Liver (tissue), 9 donors: ENCODE measurements around the gene SERPINE2. TPM values are rescaled to one million over a fixed set of nuclear protein-coding genes. Genes with fewer than 3 reads are reported as not detected.

Source experiments
- DNase-seq: peaks from one replicate; pipeline ENCODE4 v3.0.0-alpha.2; 2017; ENCODE audit warnings: low spot score
- H3K27ac ChIP-seq, 2 donors: one replicate each; pipeline ENCODE4 v1.7.0; 2013; ENCODE audit warnings: inconsistent platforms in 2 of 2, low read length in 2 of 2, control low read depth in 1 of 2, low read depth in 1 of 2, mild to moderate bottlenecking in 1 of 2
- H3K27me3 ChIP-seq, 4 donors: one replicate each; pipeline versions ENCODE4 v1.6.1 to v1.7.0; 2013; ENCODE audit warnings: low read length in 3 of 4, inconsistent platforms in 1 of 4, mild to moderate bottlenecking in 1 of 4, moderate library complexity in 1 of 4; ENCODE audit not compliant: control insufficient read depth in 4 of 4, insufficient read depth in 4 of 4
- H3K36me3 ChIP-seq, 4 donors: one replicate each; pipeline versions ENCODE4 v1.6.1 to v1.7.0; 2013; ENCODE audit warnings: low read length in 3 of 4, mild to moderate bottlenecking in 3 of 4, low read depth in 1 of 4, moderate library complexity in 1 of 4; ENCODE audit not compliant: control insufficient read depth in 4 of 4, insufficient read depth in 3 of 4
- H3K4me1 ChIP-seq, 4 donors: one replicate each; pipeline versions ENCODE4 v1.6.1 to v1.7.0; 2013; ENCODE audit warnings: low read length in 3 of 4, mild to moderate bottlenecking in 3 of 4, moderate library complexity in 1 of 4; ENCODE audit not compliant: control insufficient read depth in 4 of 4, insufficient read depth in 4 of 4
- H3K4me3 ChIP-seq, 3 donors: one replicate each; pipeline versions ENCODE4 v1.6.1 to v1.7.0; 2013; ENCODE audit warnings: low read length in 3 of 3, control low read depth in 1 of 3, low read depth in 1 of 3, mild to moderate bottlenecking in 1 of 3
- H3K9ac ChIP-seq, 2 donors: one replicate each; pipeline ENCODE4 v1.7.0; 2013; ENCODE audit warnings: low read length in 2 of 2, mild to moderate bottlenecking in 2 of 2, moderate library complexity in 2 of 2, control low read depth in 1 of 2, low read depth in 1 of 2
- H3K9me3 ChIP-seq, 4 donors: one replicate each; pipeline versions ENCODE4 v1.6.1 to v1.7.0; 2013; ENCODE audit warnings: low read length in 3 of 4; ENCODE audit not compliant: control insufficient read depth in 4 of 4
- ATF3 ChIP-seq: IDR thresholded peaks from 2 replicates; pipeline ENCODE4 v1.6.1; 2016; ENCODE audit warnings: antibody characterized with exemption
- CTCF ChIP-seq: fragments of 150-350 bp; IDR thresholded peaks from 2 replicates; pipeline ENCODE4 v1.5.1; 2017; ENCODE audit warnings: improper control_type of control experiment, low read depth, low read length; ENCODE audit not compliant: missing input control
- EGR1 ChIP-seq, 2 donors: IDR thresholded peaks; 2 replicates each; pipeline ENCODE4 v1.6.1; 2016 to 2018; ENCODE audit warnings: antibody characterized with exemption in 2 of 2, low read depth in 2 of 2
- FOXA1 ChIP-seq: IDR thresholded peaks from 2 replicates; pipeline ENCODE4 v1.6.1; 2016; ENCODE audit warnings: antibody characterized with exemption
- FOXA2 ChIP-seq: IDR thresholded peaks from 2 replicates; pipeline ENCODE4 v1.6.1; 2016; ENCODE audit warnings: antibody characterized with exemption
- GABPA ChIP-seq, 2 donors: IDR thresholded peaks in 1 of 2; conservative IDR thresholded peaks in 1 of 2; 2 replicates each; pipeline ENCODE4 v1.6.1; 2016; ENCODE audit warnings: antibody characterized with exemption in 2 of 2, mild to moderate bottlenecking in 1 of 2, moderate library complexity in 1 of 2
- HNF4A ChIP-seq, 2 donors: conservative IDR thresholded peaks; 2 replicates each; pipeline ENCODE4 v1.6.1; 2016; ENCODE audit warnings: antibody characterized with exemption in 2 of 2, mild to moderate bottlenecking in 2 of 2
- HNF4G ChIP-seq: IDR thresholded peaks from 2 replicates; pipeline ENCODE4 v1.6.1; 2016; ENCODE audit warnings: antibody characterized with exemption
- JUND ChIP-seq, 2 donors: IDR thresholded peaks; 2 replicates each; pipeline ENCODE4 v1.6.1; 2016; ENCODE audit warnings: antibody characterized with exemption in 2 of 2
- NR2F2 ChIP-seq: IDR thresholded peaks from 2 replicates; pipeline ENCODE4 v1.6.1; 2016; ENCODE audit warnings: antibody characterized with exemption
- RAD21 ChIP-seq, 2 donors: IDR thresholded peaks; 2 replicates each; pipeline ENCODE4 v1.6.1; 2016; ENCODE audit warnings: antibody characterized with exemption in 2 of 2, mild to moderate bottlenecking in 2 of 2
- RXRA ChIP-seq, 2 donors: IDR thresholded peaks; 2 replicates each; pipeline ENCODE4 v1.6.1; 2017 to 2018; ENCODE audit warnings: antibody characterized with exemption in 2 of 2, mild to moderate bottlenecking in 1 of 2
- SP1 ChIP-seq: IDR thresholded peaks from 2 replicates; pipeline ENCODE4 v1.6.1; 2018; ENCODE audit warnings: antibody characterized with exemption, mild to moderate bottlenecking
- TAF1 ChIP-seq: conservative IDR thresholded peaks from 2 replicates; pipeline ENCODE4 v1.6.1; 2016; ENCODE audit warnings: antibody characterized with exemption, mild to moderate bottlenecking
- YY1 ChIP-seq: IDR thresholded peaks from 2 replicates; pipeline ENCODE4 v1.6.1; 2016; ENCODE audit warnings: antibody characterized with exemption, mild to moderate bottlenecking
- WGBS: extraction: QIAGEN DNeasy Blood & Tissue Kit; methylation state at CpG from one replicate; pipeline ENCODE4 v1.1.7; 2013; 5-methylcytosine and 5-hydroxymethylcytosine counted together
- polyA plus RNA-seq, 2 donors: library from polyadenylated mRNA; stranded (reverse) in 1 of 2; unstranded in 1 of 2; fragments of 200-250 nt in 1 of 2; fragments of >200 nt in 1 of 2; fragmentation: Nextera tagmentation in 1 of 2; extraction: Ambion mirVana in 1 of 2; gene quantifications; one replicate each; pipeline versions ENCODE4 v1.2.1 to v1.2.3, GENCODE V29; 2013 to 2015
- total RNA-seq, 2 donors: library from RNA; depleted of rRNA; stranded (reverse); fragments of >200 nt; gene quantifications; one replicate each; pipeline ENCODE4 v1.2.3, GENCODE V29; 2014
- TF ChIP-seq, protein P1 (sequence below): IDR thresholded peaks from 2 replicates; pipeline ENCODE4 v1.6.1; 2016; ENCODE audit warnings: antibody characterized with exemption, mild to moderate bottlenecking
- TF ChIP-seq, protein P2 (sequence below): IDR thresholded peaks from 2 replicates; pipeline ENCODE4 v1.6.1; 2016; ENCODE audit warnings: antibody characterized with exemption
- TF ChIP-seq, protein P3 (sequence below): IDR thresholded peaks from 2 replicates; pipeline ENCODE4 v1.6.1; 2016; ENCODE audit warnings: antibody characterized with exemption
- donor health status: healthy.
- donor health status: healthy.
- donor health status: healthy.
- donor health status: healthy.
- donor health status: healthy.

Gene SERPINE2
- total and polyA plus RNA-seq, 4 donors = 0.92 to 4.8 (median 2.3) TPM

DNA sequence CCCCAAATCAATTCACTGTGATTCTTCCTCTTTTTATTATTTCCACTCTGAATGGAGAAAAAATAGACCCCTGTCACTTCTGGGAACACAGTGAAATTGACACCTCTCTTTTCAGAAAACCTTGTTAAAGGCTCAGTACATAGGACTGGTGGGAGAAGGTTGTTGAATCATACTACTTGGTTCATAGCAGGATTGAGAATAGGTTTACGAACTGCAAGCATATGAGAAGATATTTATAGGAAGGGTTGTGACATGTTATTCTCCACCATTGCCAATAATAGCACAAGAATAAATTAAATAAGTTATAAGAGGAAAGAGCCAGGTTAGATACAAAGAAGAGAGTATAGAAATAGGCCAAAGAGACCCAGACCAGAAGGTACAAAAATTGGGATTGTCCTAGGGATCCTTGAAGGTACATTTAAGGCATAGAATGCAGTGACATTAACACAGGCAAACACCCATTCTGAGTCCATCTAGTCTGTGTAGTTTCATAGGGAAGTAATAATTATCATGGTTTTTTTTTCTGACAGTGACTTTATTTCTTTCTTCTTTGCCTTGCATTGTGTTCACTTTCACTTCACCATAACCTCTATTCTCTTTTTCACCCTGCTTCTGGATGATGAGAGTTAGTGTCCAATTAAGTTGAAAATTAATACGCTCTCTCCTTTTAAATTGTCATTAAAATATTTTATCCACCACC, 21.8 kb upstream of the SERPINE2 start:
- Histone ChIP-seq H3K36me3 (no peaks in the 10 kb centered on the region), H3K9me3 (no peaks in the 10 kb centered on the region), H3K27me3 (no peaks in the 10 kb centered on the region), H3K4me1 (no peaks in the 10 kb centered on the region), H3K9ac (no peak overlapping the region), H3K4me3 (no peak overlapping the region), H3K27ac (no peak overlapping the region)
- WGBS = 92% methylated on average over 2 of the region's 2 CpGs
- no peak for TF ChIP-seq CTCF
- no peak for TF ChIP-seq FOXA2
- no peak for TF ChIP-seq HNF4A (conservative IDR thresholded peaks at IDR 0.05)
- TF ChIP-seq, protein P1, sequence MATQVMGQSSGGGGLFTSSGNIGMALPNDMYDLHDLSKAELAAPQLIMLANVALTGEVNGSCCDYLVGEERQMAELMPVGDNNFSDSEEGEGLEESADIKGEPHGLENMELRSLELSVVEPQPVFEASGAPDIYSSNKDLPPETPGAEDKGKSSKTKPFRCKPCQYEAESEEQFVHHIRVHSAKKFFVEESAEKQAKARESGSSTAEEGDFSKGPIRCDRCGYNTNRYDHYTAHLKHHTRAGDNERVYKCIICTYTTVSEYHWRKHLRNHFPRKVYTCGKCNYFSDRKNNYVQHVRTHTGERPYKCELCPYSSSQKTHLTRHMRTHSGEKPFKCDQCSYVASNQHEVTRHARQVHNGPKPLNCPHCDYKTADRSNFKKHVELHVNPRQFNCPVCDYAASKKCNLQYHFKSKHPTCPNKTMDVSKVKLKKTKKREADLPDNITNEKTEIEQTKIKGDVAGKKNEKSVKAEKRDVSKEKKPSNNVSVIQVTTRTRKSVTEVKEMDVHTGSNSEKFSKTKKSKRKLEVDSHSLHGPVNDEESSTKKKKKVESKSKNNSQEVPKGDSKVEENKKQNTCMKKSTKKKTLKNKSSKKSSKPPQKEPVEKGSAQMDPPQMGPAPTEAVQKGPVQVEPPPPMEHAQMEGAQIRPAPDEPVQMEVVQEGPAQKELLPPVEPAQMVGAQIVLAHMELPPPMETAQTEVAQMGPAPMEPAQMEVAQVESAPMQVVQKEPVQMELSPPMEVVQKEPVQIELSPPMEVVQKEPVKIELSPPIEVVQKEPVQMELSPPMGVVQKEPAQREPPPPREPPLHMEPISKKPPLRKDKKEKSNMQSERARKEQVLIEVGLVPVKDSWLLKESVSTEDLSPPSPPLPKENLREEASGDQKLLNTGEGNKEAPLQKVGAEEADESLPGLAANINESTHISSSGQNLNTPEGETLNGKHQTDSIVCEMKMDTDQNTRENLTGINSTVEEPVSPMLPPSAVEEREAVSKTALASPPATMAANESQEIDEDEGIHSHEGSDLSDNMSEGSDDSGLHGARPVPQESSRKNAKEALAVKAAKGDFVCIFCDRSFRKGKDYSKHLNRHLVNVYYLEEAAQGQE = no peak
- TF ChIP-seq TAF1 = no peak
- no peak for TF ChIP-seq HNF4G
- no peak for TF ChIP-seq RXRA (IDR thresholded peaks at IDR 0.05)
- no peak for TF ChIP-seq YY1
- TF ChIP-seq SP1 = no peak
- no peak for TF ChIP-seq FOXA1
- DNase-seq = no peak

DNA sequence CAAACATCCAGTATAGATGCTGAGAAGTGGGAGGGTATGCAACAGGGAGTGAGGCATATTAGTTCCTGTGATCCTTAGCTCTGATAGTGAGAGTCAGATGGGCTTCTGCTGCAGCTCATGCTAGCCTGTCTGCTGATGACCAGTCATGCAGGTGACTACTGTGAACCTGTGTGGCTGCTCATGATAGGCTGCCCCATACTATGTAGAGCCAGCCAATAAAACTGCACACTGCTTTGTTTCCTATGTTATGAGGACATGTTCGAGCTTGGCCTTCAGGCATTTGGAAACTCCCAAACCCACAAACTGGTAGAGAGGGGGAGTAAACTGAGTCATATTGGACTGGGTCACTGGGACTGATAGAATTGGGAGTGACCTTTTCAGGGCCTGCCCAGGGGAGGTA, 20.1 kb upstream of the SERPINE2 start:
- Histone ChIP-seq H3K36me3 (no peaks in the 10 kb centered on the region), H3K4me1 (no peaks in the 10 kb centered on the region), H3K4me3 (no peak overlapping the region), H3K27me3 (no peaks in the 10 kb centered on the region), H3K9ac (no peak overlapping the region), H3K27ac (no peak overlapping the region), H3K9me3 (peaks cover 0 to 2% (median 2%) of the 10 kb centered on the region in 4 donors)
- DNase-seq = no peak
- WGBS = 83% methylated on average over 1 of the region's 1 CpG
- no peak for TF ChIP-seq ATF3
- no peak for TF ChIP-seq HNF4G
- TF ChIP-seq, protein P2, sequence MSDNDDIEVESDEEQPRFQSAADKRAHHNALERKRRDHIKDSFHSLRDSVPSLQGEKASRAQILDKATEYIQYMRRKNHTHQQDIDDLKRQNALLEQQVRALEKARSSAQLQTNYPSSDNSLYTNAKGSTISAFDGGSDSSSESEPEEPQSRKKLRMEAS = no peak
- no peak for TF ChIP-seq EGR1 (IDR thresholded peaks at IDR 0.05; ENCODE audit: low read depth in 2 of 2)
- TF ChIP-seq FOXA2 = no peak
- TF ChIP-seq, protein P3, sequence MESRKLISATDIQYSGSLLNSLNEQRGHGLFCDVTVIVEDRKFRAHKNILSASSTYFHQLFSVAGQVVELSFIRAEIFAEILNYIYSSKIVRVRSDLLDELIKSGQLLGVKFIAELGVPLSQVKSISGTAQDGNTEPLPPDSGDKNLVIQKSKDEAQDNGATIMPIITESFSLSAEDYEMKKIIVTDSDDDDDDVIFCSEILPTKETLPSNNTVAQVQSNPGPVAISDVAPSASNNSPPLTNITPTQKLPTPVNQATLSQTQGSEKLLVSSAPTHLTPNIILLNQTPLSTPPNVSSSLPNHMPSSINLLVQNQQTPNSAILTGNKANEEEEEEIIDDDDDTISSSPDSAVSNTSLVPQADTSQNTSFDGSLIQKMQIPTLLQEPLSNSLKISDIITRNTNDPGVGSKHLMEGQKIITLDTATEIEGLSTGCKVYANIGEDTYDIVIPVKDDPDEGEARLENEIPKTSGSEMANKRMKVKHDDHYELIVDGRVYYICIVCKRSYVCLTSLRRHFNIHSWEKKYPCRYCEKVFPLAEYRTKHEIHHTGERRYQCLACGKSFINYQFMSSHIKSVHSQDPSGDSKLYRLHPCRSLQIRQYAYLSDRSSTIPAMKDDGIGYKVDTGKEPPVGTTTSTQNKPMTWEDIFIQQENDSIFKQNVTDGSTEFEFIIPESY = no peak
- TF ChIP-seq RXRA (IDR thresholded peaks at IDR 0.05) = no peak
- no peak for TF ChIP-seq NR2F2
- TF ChIP-seq YY1 = no peak
- TF ChIP-seq HNF4A (conservative IDR thresholded peaks at IDR 0.05) = no peak
- TF ChIP-seq SP1 = no peak
- TF ChIP-seq TAF1 = no peak
- TF ChIP-seq FOXA1 = no peak
- no peak for TF ChIP-seq JUND (IDR thresholded peaks at IDR 0.05)
- no peak for TF ChIP-seq GABPA (IDR thresholded peaks at IDR 0.05 in 1 of 2, conservative IDR thresholded peaks at IDR 0.05 in 1 of 2)
- TF ChIP-seq RAD21 (IDR thresholded peaks at IDR 0.05) = no peak
- TF ChIP-seq, protein P1 = no peak
